ENCODE data around the gene GNG2.

The GNG2 gene

DNA sequence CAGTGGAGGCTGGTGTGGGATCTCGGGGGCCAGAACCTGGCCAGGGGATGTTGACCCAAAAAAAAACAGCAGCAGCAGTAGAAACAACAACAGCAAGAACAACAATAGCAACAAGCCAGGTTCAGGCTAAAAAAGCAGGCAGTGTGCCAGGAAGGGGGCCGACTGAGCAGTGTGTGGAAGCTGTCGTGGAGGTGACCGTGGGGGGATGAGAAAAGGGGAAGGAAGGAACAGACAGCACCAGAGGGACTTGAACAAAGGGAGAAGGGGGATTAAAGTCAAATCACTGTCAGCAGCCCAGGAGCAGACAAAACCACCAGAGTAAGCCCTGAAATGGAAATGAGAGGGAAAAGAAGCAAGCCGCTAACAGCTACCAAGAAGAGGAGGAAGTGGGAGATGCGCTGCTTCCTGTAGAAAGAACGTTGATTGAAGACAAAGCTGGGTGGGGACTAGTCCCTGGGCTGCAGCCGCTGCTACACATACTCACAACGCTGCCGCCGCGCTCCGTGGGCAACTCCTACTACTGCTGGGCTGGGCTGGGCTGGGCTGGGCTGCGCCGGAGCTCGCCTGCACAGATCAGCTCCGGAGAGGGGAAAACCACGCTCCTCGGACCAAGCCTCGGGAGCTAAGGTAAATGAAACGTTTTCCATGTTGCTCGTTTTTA lies at the start of gene GNG2 (continued):
- no peak for TF ChIP-seq ZNF585B (tag by site-specific recombination; IDR thresholded peaks at IDR 0.05)
- TF ChIP-seq ZNF48 (tag by site-specific recombination; IDR thresholded peaks at IDR 0.05): no peak
- TF ChIP-seq ZNF404 (tag by site-specific recombination; IDR thresholded peaks at IDR 0.05): no peak
- TF ChIP-seq, protein P1, sequence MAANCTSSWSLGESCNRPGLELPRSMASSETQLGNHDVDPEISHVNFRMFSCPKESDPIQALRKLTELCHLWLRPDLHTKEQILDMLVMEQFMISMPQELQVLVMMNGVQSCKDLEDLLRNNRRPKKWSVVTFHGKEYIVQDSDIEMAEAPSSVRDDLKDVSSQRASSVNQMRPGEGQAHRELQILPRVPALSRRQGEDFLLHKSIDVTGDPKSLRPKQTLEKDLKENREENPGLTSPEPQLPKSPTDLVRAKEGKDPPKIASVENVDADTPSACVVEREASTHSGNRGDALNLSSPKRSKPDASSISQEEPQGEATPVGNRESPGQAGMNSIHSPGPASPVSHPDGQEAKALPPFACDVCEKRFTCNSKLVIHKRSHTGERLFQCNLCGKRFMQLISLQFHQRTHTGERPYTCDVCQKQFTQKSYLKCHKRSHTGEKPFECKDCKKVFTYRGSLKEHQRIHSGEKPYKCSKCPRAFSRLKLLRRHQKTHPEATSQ (tag by site-specific recombination; IDR thresholded peaks at IDR 0.05): no peak
- TF ChIP-seq ZNF391 (tag by site-specific recombination; IDR thresholded peaks at IDR 0.05; ENCODE audit: borderline replicate concordance, low read depth): no peak
- TF ChIP-seq ZNF629 (tag by site-specific recombination; IDR thresholded peaks at IDR 0.05): no peak
- no peak for TF ChIP-seq KLF9 (tag by site-specific recombination; IDR thresholded peaks at IDR 0.05; ENCODE audit: low read depth)
- TF ChIP-seq ZFP3 (tag by site-specific recombination; IDR thresholded peaks at IDR 0.05; ENCODE audit: low read depth): no peak
- TF ChIP-seq, protein P2, sequence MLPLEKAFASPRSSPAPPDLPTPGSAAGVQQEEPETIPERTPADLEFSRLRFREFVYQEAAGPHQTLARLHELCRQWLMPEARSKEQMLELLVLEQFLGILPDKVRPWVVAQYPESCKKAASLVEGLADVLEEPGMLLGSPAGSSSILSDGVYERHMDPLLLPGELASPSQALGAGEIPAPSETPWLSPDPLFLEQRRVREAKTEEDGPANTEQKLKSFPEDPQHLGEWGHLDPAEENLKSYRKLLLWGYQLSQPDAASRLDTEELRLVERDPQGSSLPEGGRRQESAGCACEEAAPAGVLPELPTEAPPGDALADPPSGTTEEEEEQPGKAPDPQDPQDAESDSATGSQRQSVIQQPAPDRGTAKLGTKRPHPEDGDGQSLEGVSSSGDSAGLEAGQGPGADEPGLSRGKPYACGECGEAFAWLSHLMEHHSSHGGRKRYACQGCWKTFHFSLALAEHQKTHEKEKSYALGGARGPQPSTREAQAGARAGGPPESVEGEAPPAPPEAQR (tag by site-specific recombination; IDR thresholded peaks at IDR 0.05): no peak
- TF ChIP-seq ZNF426 (tag by site-specific recombination; IDR thresholded peaks at IDR 0.05): no peak
- peak; percentile 86 for TF ChIP-seq ZNF335 (tag by site-specific recombination; conservative IDR thresholded peaks at IDR 0.05)
- TF ChIP-seq ZNF133 (tag by site-specific recombination; IDR thresholded peaks at IDR 0.05): no peak
- 0 out of 2 replicates have a peak, but pooled peaks have one; percentile 50 for TF ChIP-seq ZNF660 (tag by site-specific recombination; IDR thresholded peaks at IDR 0.05)
- TF ChIP-seq, protein P3, sequence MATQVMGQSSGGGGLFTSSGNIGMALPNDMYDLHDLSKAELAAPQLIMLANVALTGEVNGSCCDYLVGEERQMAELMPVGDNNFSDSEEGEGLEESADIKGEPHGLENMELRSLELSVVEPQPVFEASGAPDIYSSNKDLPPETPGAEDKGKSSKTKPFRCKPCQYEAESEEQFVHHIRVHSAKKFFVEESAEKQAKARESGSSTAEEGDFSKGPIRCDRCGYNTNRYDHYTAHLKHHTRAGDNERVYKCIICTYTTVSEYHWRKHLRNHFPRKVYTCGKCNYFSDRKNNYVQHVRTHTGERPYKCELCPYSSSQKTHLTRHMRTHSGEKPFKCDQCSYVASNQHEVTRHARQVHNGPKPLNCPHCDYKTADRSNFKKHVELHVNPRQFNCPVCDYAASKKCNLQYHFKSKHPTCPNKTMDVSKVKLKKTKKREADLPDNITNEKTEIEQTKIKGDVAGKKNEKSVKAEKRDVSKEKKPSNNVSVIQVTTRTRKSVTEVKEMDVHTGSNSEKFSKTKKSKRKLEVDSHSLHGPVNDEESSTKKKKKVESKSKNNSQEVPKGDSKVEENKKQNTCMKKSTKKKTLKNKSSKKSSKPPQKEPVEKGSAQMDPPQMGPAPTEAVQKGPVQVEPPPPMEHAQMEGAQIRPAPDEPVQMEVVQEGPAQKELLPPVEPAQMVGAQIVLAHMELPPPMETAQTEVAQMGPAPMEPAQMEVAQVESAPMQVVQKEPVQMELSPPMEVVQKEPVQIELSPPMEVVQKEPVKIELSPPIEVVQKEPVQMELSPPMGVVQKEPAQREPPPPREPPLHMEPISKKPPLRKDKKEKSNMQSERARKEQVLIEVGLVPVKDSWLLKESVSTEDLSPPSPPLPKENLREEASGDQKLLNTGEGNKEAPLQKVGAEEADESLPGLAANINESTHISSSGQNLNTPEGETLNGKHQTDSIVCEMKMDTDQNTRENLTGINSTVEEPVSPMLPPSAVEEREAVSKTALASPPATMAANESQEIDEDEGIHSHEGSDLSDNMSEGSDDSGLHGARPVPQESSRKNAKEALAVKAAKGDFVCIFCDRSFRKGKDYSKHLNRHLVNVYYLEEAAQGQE (tag by site-specific recombination; IDR thresholded peaks at IDR 0.05): no peak
- TF ChIP-seq BCL11A (tag by site-specific recombination; IDR thresholded peaks at IDR 0.05; ENCODE audit: low read depth): no peak
- TF ChIP-seq ZNF530 (tag by site-specific recombination; IDR thresholded peaks at IDR 0.05; ENCODE audit: low read depth): no peak
- TF ChIP-seq ZSCAN16 (tag by site-specific recombination; IDR thresholded peaks at IDR 0.05): no peak
- TF ChIP-seq ZNF501 (tag by site-specific recombination; IDR thresholded peaks at IDR 0.05): no peak
- TF ChIP-seq ZNF311 (tag by site-specific recombination; IDR thresholded peaks at IDR 0.05; ENCODE audit: borderline replicate concordance): no peak
- no peak for TF ChIP-seq ZNF514 (tag by site-specific recombination; IDR thresholded peaks at IDR 0.05)
- no peak for TF ChIP-seq SCRT2 (tag by site-specific recombination; IDR thresholded peaks at IDR 0.05)
- TF ChIP-seq ZNF654 (tag by site-specific recombination; IDR thresholded peaks at IDR 0.05; ENCODE audit: low read depth): no peak
- TF ChIP-seq, protein P4, sequence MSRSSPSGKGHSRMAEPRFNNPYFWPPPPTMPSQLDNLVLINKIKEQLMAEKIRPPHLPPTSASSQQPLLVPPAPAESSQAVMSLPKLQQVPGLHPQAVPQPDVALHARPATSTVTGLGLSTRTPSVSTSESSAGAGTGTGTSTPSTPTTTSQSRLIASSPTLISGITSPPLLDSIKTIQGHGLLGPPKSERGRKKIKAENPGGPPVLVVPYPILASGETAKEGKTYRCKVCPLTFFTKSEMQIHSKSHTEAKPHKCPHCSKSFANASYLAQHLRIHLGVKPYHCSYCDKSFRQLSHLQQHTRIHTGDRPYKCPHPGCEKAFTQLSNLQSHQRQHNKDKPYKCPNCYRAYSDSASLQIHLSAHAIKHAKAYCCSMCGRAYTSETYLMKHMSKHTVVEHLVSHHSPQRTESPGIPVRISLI (tag by site-specific recombination; IDR thresholded peaks at IDR 0.05): no peak
- TF ChIP-seq HOXD13 (CRISPR knock-in tag; IDR thresholded peaks at IDR 0.05; ENCODE audit: borderline replicate concordance): no peak
- TF ChIP-seq, protein P5, sequence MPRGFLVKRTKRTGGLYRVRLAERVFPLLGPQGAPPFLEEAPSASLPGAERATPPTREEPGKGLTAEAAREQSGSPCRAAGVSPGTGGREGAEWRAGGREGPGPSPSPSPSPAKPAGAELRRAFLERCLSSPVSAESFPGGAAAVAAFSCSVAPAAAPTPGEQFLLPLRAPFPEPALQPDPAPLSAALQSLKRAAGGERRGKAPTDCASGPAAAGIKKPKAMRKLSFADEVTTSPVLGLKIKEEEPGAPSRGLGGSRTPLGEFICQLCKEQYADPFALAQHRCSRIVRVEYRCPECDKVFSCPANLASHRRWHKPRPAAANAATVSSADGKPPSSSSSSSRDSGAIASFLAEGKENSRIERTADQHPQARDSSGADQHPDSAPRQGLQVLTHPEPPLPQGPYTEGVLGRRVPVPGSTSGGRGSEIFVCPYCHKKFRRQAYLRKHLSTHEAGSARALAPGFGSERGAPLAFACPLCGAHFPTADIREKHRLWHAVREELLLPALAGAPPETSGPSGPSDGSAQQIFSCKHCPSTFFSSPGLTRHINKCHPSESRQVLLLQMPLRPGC (tag by site-specific recombination; IDR thresholded peaks at IDR 0.05): no peak
- no peak for TF ChIP-seq ZNF138 (tag by site-specific recombination; IDR thresholded peaks at IDR 0.05; ENCODE audit: borderline replicate concordance)
- TF ChIP-seq, protein P6, sequence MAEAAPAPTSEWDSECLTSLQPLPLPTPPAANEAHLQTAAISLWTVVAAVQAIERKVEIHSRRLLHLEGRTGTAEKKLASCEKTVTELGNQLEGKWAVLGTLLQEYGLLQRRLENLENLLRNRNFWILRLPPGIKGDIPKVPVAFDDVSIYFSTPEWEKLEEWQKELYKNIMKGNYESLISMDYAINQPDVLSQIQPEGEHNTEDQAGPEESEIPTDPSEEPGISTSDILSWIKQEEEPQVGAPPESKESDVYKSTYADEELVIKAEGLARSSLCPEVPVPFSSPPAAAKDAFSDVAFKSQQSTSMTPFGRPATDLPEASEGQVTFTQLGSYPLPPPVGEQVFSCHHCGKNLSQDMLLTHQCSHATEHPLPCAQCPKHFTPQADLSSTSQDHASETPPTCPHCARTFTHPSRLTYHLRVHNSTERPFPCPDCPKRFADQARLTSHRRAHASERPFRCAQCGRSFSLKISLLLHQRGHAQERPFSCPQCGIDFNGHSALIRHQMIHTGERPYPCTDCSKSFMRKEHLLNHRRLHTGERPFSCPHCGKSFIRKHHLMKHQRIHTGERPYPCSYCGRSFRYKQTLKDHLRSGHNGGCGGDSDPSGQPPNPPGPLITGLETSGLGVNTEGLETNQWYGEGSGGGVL (tag by site-specific recombination; IDR thresholded peaks at IDR 0.05): 0 out of 2 replicates have a peak, but pooled peaks have one; percentile 29
- TF ChIP-seq, protein P7, sequence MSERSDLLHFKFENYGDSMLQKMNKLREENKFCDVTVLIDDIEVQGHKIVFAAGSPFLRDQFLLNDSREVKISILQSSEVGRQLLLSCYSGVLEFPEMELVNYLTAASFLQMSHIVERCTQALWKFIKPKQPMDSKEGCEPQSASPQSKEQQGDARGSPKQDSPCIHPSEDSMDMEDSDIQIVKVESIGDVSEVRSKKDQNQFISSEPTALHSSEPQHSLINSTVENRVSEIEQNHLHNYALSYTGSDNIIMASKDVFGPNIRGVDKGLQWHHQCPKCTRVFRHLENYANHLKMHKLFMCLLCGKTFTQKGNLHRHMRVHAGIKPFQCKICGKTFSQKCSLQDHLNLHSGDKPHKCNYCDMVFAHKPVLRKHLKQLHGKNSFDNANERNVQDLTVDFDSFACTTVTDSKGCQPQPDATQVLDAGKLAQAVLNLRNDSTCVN (tag by site-specific recombination; optimal IDR thresholded peaks at IDR 0.05): no peak
